Bronchial smooth muscle cell (primary cell): ENCODE results near the gene NEMF. TPM values are rescaled to one million over a fixed set of nuclear protein-coding genes. Genes with fewer than 3 reads are reported as not detected.

Experiments used
- total RNA-seq: library from RNA; depleted of rRNA; stranded (reverse); fragments of >200 nt; gene quantifications from 2 replicates; pipeline ENCODE4 v1.2.1, GENCODE V29; 2014

Gene NEMF
- total RNA-seq = 53.3 and 69.3 TPM in 2 replicates

GRCh38 chr14:49852301-49853157 is at the start of gene NEMF:
NEMF (minus strand) TSS chr14:49852788; CDS start chr14:49852753, 35 bp downstream.

GRCh38 chr14:49892636-49893308 is 40.2 kb upstream of the NEMF start, which contains the start of gene ARF6:
ARF6 (plus strand) TSS chr14:49893082; CDS start chr14:49893737, 655 bp downstream.

GRCh38 chr14:49767571-49768300 is 84.9 kb downstream of the NEMF start, which contains the start of gene KLHDC2:
KLHDC2 (plus strand) TSS chr14:49768153; CDS start chr14:49768469, 316 bp downstream.

Other genes with a start within 250 kb of the NEMF start
- 356 and 521 TPM in 2 replicates for gene RPL36AL, start 232.2 kb downstream of the NEMF start, total RNA-seq
- gene MGAT2, start 232.0 kb downstream of the NEMF start, total RNA-seq = 38.1 and 63.4 TPM in 2 replicates
- gene DNAAF2, start 217.5 kb downstream of the NEMF start, total RNA-seq = 5.5 and 6.5 TPM in 2 replicates
- gene POLE2, start 164.6 kb downstream of the NEMF start, total RNA-seq = 1.3 and 2.8 TPM in 2 replicates
- gene KLHDC1, start 159.7 kb downstream of the NEMF start, total RNA-seq = 6.5 and 9.0 TPM in 2 replicates
- gene KLHDC2, start 84.6 kb downstream of the NEMF start, total RNA-seq = 115 and 118 TPM in 2 replicates
- 30.8 and 45.9 TPM in 2 replicates for gene ARF6, start 40.3 kb upstream of the NEMF start, total RNA-seq